Panc1 (cell line): ENCODE data around the gene ARHGAP33. TPM values are rescaled to one million over a fixed set of nuclear protein-coding genes. Genes with fewer than 3 reads are reported as not detected.

ENCODE experiments used
- ATAC-seq: fragments of 200-7000 bp; cut with Tn5 transposase; 2 replicates; pipeline ENCODE4 v1.9.1; 2020; ENCODE audit warnings: mild to moderate bottlenecking, moderate library complexity
- BruUV-seq: library from RNA; stranded (reverse); fragments of 400-500 nt; replicated peaks from 2 replicates; lab custom pipeline; 2021; lab: Mats Ljungman, UMichigan
- CTCF ChIA-PET: fragments of 300-600 bp; sonication (Branson Sonifier 250); formaldehyde crosslinking; loops from one replicate; lab custom pipeline; 2022; ENCODE audit warnings: antibody characterized with exemption; lab: Charles Lee
- POLR2A ChIA-PET: fragments of 300-600 bp; sonication (Branson Sonifier 250); formaldehyde crosslinking; loops from one replicate; lab custom pipeline; 2022; ENCODE audit warnings: antibody characterized with exemption; lab: Charles Lee
- DNase-seq: peaks from one replicate; pipeline ENCODE4 v3.0.0-alpha.2; 2010; ENCODE audit warnings: low read depth, low spot score
- H3K27ac ChIP-seq: 2 replicates; pipeline ENCODE4 v1.5.1; 2011; ENCODE audit warnings: mild to moderate bottlenecking, low read length, inconsistent platforms
- H3K27me3 ChIP-seq: fragments of 200-500 bp; sonication (Bioruptor generic); 2 replicates; pipeline ENCODE4 v1.6.0; 2014; ENCODE audit warnings: low read length, inconsistent platforms; ENCODE audit not compliant: control insufficient read depth, insufficient read depth
- H3K36me3 ChIP-seq: fragments of 200-500 bp; sonication (Bioruptor generic); 2 replicates; pipeline ENCODE4 v1.5.1; 2014; ENCODE audit warnings: inconsistent platforms, mild to moderate bottlenecking, low read length, moderate library complexity; ENCODE audit not compliant: control insufficient read depth, insufficient read depth
- H3K4me1 ChIP-seq: 2 replicates; pipeline ENCODE4 v1.5.1; 2011; ENCODE audit warnings: inconsistent platforms, mild to moderate bottlenecking, low read length, moderate library complexity; ENCODE audit not compliant: control insufficient read depth, insufficient read depth
- H3K4me3 ChIP-seq, 2 experiments: 2 replicates each; pipeline ENCODE4 v1.5.1; 2011 to 2012; ENCODE audit warnings: low read depth in 2 of 2, low read length in 2 of 2, mild to moderate bottlenecking in 2 of 2, inconsistent platforms in 1 of 2, moderate library complexity in 1 of 2
- H3K9me3 ChIP-seq: fragments of 200-500 bp; sonication (Bioruptor generic); 2 replicates; pipeline ENCODE4 v1.5.1; 2014; ENCODE audit warnings: low read depth, mild to moderate bottlenecking, inconsistent platforms, low read length, moderate library complexity; ENCODE audit not compliant: control insufficient read depth, insufficient read depth
- POLR2AphosphoS5 ChIP-seq: IDR thresholded peaks from 2 replicates; pipeline ENCODE4 v1.6.1; 2012; ENCODE audit warnings: mild to moderate bottlenecking, low read depth, low read length, moderate library complexity
- SIN3A ChIP-seq: IDR thresholded peaks from 2 replicates; pipeline ENCODE4 v1.6.1; 2012; ENCODE audit warnings: low read depth, mild to moderate bottlenecking, low read length, moderate library complexity, borderline replicate concordance; ENCODE audit not compliant: insufficient read depth
- TCF7L2 ChIP-seq: IDR thresholded peaks from 2 replicates; pipeline ENCODE4 v1.6.1; 2011; ENCODE audit warnings: mild to moderate bottlenecking, low read depth, low read length, inconsistent platforms
- in situ Hi-C: cut with HindIII; loops from 2 replicates; pipeline ENCODE4 v1.10.0; 2016; ENCODE audit warnings: low sequenced_read_pairs, low pct_unique_long_range_greater_than_20kb
- intact Hi-C: fragments of 100-400 bp; cut with micrococcal nuclease; formaldehyde crosslinking; loops from one replicate; pipeline ENCODE4 v1.10.0; 2022; ENCODE audit not compliant: unreplicated experiment
- total RNA-seq: library from RNA; stranded (reverse); gene quantifications from one replicate; pipeline ENCODE4 v1.2.1, GENCODE V29; 2021; ENCODE audit not compliant: unreplicated experiment
- TF ChIP-seq, protein P1 (sequence below): fragments of 450-650 bp; IDR thresholded peaks from 2 replicates; pipeline ENCODE4 v1.5.1; 2017; ENCODE audit warnings: mild to moderate bottlenecking
- TF ChIP-seq, protein P2 (sequence below), 2 experiments: IDR thresholded peaks; 2 replicates each; pipeline ENCODE4 v1.6.1; 2011 to 2012; ENCODE audit warnings: low read depth in 2 of 2, control low read depth in 1 of 2, low read length in 1 of 2, mild to moderate bottlenecking in 1 of 2, moderate library complexity in 1 of 2; ENCODE audit not compliant: insufficient read depth in 1 of 2

The ARHGAP33 gene
- total RNA-seq, 1 experiment from 2014 or later, result 35.8 TPM

DNA sequence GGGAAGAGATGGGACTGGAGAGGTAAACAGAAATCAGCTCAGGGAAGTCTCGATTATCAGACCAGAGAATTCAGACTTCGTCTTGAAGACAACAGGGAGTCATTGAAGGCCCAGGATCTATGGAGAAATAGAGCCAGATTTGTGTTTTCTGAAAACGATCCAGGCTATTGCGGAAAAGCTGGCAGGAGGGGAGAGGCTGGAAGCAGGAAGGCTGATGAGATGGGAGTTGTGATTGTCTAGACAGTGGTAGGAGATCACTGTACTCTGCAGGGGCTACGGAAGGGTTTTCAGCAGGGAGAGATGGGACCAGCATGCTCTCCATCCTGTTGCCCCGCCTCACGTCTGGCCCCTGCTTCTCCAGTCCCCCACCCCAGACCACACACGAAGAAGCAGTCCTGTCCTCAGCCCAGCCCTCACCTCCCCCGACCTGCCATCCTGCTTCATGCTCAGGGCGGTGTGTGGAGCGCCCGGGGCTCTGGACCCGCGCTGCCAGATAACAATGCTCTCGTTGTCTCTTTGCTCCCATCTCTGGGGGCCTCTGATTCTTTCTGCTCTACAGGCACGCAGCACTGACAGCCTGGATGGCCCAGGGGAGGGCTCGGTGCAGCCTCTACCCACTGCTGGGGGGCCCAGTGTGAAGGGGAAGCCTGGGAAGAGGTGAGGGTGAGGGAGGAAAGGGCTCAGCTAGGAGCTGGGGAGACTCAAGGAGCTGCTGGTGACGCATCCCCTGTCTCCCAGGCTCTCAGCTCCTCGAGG is 1.9 kb downstream of the ARHGAP33 start:
- no peaks in the 10 kb centered on the region for H3K36me3 ChIP-seq
- no peaks in the 10 kb centered on the region for H3K27me3 ChIP-seq
- intact Hi-C loops (no loop called here), in situ Hi-C loops (no loop called here)
- CTCF ChIA-PET, result interaction anchor here (0.5 kb wide), 1 partner anchor 83 kb away, joined by 4 read pairs; no protein-coding TSS in a partner anchor
- BruUV-seq, result TSS peak; percentile 74
- ATAC-seq (no peak), DNase-seq (no peak)
- no peaks in the 10 kb centered on the region for H3K9me3 ChIP-seq
- no peak overlapping the region for H3K4me3 ChIP-seq
- H3K4me1 ChIP-seq, result peaks cover 11% of the 10 kb centered on the region; the same call in 1 of the 2 replicates
- no peak for TF ChIP-seq SIN3A
- no peak for TF ChIP-seq POLR2AphosphoS5
- no peak for TF ChIP-seq TCF7L2
- TF ChIP-seq, protein P1, sequence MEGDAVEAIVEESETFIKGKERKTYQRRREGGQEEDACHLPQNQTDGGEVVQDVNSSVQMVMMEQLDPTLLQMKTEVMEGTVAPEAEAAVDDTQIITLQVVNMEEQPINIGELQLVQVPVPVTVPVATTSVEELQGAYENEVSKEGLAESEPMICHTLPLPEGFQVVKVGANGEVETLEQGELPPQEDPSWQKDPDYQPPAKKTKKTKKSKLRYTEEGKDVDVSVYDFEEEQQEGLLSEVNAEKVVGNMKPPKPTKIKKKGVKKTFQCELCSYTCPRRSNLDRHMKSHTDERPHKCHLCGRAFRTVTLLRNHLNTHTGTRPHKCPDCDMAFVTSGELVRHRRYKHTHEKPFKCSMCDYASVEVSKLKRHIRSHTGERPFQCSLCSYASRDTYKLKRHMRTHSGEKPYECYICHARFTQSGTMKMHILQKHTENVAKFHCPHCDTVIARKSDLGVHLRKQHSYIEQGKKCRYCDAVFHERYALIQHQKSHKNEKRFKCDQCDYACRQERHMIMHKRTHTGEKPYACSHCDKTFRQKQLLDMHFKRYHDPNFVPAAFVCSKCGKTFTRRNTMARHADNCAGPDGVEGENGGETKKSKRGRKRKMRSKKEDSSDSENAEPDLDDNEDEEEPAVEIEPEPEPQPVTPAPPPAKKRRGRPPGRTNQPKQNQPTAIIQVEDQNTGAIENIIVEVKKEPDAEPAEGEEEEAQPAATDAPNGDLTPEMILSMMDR, result no peak
- TF ChIP-seq, protein P2, sequence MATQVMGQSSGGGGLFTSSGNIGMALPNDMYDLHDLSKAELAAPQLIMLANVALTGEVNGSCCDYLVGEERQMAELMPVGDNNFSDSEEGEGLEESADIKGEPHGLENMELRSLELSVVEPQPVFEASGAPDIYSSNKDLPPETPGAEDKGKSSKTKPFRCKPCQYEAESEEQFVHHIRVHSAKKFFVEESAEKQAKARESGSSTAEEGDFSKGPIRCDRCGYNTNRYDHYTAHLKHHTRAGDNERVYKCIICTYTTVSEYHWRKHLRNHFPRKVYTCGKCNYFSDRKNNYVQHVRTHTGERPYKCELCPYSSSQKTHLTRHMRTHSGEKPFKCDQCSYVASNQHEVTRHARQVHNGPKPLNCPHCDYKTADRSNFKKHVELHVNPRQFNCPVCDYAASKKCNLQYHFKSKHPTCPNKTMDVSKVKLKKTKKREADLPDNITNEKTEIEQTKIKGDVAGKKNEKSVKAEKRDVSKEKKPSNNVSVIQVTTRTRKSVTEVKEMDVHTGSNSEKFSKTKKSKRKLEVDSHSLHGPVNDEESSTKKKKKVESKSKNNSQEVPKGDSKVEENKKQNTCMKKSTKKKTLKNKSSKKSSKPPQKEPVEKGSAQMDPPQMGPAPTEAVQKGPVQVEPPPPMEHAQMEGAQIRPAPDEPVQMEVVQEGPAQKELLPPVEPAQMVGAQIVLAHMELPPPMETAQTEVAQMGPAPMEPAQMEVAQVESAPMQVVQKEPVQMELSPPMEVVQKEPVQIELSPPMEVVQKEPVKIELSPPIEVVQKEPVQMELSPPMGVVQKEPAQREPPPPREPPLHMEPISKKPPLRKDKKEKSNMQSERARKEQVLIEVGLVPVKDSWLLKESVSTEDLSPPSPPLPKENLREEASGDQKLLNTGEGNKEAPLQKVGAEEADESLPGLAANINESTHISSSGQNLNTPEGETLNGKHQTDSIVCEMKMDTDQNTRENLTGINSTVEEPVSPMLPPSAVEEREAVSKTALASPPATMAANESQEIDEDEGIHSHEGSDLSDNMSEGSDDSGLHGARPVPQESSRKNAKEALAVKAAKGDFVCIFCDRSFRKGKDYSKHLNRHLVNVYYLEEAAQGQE (IDR thresholded peaks at IDR 0.05; ENCODE audit: insufficient read depth in 1 of 2, low read depth in 2 of 2, low read length in 1 of 2), result no peak
- no peak overlapping the region for H3K27ac ChIP-seq
- POLR2A ChIA-PET, result interaction anchor here (0.6 kb wide), 1 partner anchor 14 kb away, joined by 3 read pairs; no protein-coding TSS in a partner anchor

DNA sequence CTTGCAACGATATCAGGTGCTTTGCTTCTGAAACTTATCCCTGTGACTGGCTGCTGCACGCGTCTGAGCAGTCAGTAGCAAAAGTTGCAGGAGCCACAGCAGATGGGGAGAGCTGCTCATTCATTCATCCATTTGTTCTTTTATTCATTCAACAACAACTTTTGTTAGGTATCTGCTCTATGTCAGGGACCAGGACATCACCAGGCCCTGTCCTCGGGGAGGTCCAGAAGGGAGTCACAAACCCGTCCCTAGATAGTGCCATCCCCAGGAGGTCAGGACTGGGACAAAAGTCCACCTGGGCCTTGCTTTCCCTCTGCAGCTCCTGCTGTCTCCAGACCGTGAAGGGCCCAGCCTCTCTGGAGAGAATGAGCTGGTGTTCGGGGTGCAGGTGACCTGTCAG is 2.6 kb downstream of the ARHGAP33 start:
- intact Hi-C loops, result no loop called here
- in situ Hi-C loops, result no loop called here
- CTCF ChIA-PET, result no interaction called here

More for the DNA sequence above, 2.6 kb downstream of the ARHGAP33 start:
- DNase-seq (no peak), ATAC-seq (no peak)
- no TSS peak for BruUV-seq
- TF ChIP-seq POLR2AphosphoS5 (no peak), SIN3A (no peak), TCF7L2 (no peak)
- TF ChIP-seq, protein P1, result no peak
- TF ChIP-seq, protein P2 (IDR thresholded peaks at IDR 0.05; ENCODE audit: insufficient read depth in 1 of 2, low read depth in 2 of 2, low read length in 1 of 2), result no peak
- Histone ChIP-seq H3K27ac (no peak overlapping the region), H3K4me3 (no peak overlapping the region), H3K4me1 (peaks cover 11% of the 10 kb centered on the region; the same call in 1 of the 2 replicates), H3K9me3 (no peaks in the 10 kb centered on the region), H3K36me3 (no peaks in the 10 kb centered on the region), H3K27me3 (no peaks in the 10 kb centered on the region)
- POLR2A ChIA-PET, result interaction anchor here (0.6 kb wide), 1 partner anchor 15 kb away, joined by 3 read pairs; no protein-coding TSS in a partner anchor
